NCI-H128 (cell line): Measurements from ENCODE around the gene AKIP1.
"Not testable (repeated sequence)": the region's sequence is repeated elsewhere in the genome, so short reads cannot be mapped to it uniquely, and the experiment has no call there.

Source experiments
- DNase-seq: peaks from one replicate; lab custom pipeline; 2025; ENCODE audit not compliant: unreplicated experiment; lab: John Stamatoyannopoulos, UW

AKIP1 gene

GRCh38 chr11:8911029-8911823 is at the start of gene AKIP1:
AKIP1 (plus strand) TSS chr11:8911189; CDS start chr11:8911450, 261 bp downstream.
- peak; percentile 96 for DNase-seq

GRCh38 chr11:8863838-8864237 is 47.2 kb upstream of the AKIP1 start:
- no peak for DNase-seq

GRCh38 chr11:8865304-8865703 is 45.7 kb upstream of the AKIP1 start:
- DNase-seq = no peak

GRCh38 chr11:8867035-8867434 is 44.0 kb upstream of the AKIP1 start:
- no peak for DNase-seq

GRCh38 chr11:8867931-8868631 is 42.9 kb upstream of the AKIP1 start:
- no peak for DNase-seq

GRCh38 chr11:8870411-8871170 is 40.4 kb upstream of the AKIP1 start:
- no peak for DNase-seq

- no peak for DNase-seq
These were observed 39.7 kb upstream of the AKIP1 start for GRCh38 chr11:8871171-8871775.

- no peak for DNase-seq
These were observed 39.0 kb upstream of the AKIP1 start for GRCh38 chr11:8871962-8872361.

GRCh38 chr11:8873741-8874405 is 37.1 kb upstream of the AKIP1 start:
- DNase-seq = no peak

GRCh38 chr11:8878771-8879170 is 32.2 kb upstream of the AKIP1 start:
- DNase-seq = no peak

- DNase-seq = not testable (repeated sequence)
These were observed 29.4 kb upstream of the AKIP1 start for GRCh38 chr11:8881585-8881984.

GRCh38 chr11:8886322-8886721 is 24.7 kb upstream of the AKIP1 start:
- peak; percentile 43 for DNase-seq

GRCh38 chr11:8891185-8891584 is 19.8 kb upstream of the AKIP1 start:
- not testable (repeated sequence) for DNase-seq

- no peak for DNase-seq
These were observed 11.8 kb upstream of the AKIP1 start for GRCh38 chr11:8899119-8899753.

- no peak for DNase-seq
These were observed 5.3 kb upstream of the AKIP1 start for GRCh38 chr11:8905528-8906165.

- DNase-seq = no peak
These were observed 3.9 kb upstream of the AKIP1 start for GRCh38 chr11:8907116-8907515.

GRCh38 chr11:8908099-8908498 is 2.9 kb upstream of the AKIP1 start:
- no peak for DNase-seq

- DNase-seq = no peak
These were observed 351 bp upstream of the AKIP1 start for GRCh38 chr11:8910649-8911026.

GRCh38 chr11:8913961-8914660 is 3.1 kb downstream of the AKIP1 start:
- peak; percentile 44 for DNase-seq
